ENCODE data around the gene SIRT5.

- TF ChIP-seq CTCF (IDR thresholded peaks at IDR 0.05), result no peak
- no peak for TF ChIP-seq POLR2A (IDR thresholded peaks at IDR 0.05)
- no peak for TF ChIP-seq POLR2AphosphoS5 (IDR thresholded peaks at IDR 0.05; ENCODE audit: insufficient read depth in 1 of 2, low read depth in 1 of 2)
Measured at GRCh38 chr6:13629459-13630116, 55.2 kb downstream of the SIRT5 start.

Data from vagina (tissue), 2 donors.